ENCODE measurements around the gene MNX1. TPM values are rescaled to one million over a fixed set of nuclear protein-coding genes. Genes with fewer than 3 reads are reported as not detected.

The MNX1 gene
- total and polyA plus RNA-seq, 10 of the 15 experiments (the other 5 are each of a cell fraction or from before 2014, with no cell fraction given), result 0.22 to 2.7 (median 1.3) TPM; not detected in 1

DNA sequence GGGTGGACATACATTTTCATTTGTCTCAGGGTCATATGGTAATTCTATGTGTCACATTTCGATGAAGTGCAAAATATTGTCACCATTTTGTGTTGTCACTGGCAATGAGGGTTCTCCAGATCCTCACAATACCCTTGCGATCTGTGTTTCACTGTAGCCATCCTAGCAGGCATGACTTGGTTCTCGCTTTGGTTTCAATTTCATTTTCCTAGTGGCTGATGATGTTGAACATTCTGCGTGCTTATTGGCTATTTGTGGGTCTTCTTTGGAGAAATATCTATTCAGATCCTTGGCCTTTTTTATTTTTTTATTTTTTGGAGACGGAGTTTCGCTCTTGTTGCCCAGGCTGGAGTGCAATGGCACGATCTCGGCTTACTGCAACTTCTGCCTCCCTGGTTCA is 24.8 kb upstream of the MNX1 start:
- no peak for TF ChIP-seq CREM (IDR thresholded peaks at IDR 0.05; ENCODE audit: low read depth)
- TF ChIP-seq EGR1 (IDR thresholded peaks at IDR 0.05; ENCODE audit: borderline replicate concordance in 1 of 2, low read depth in 2 of 2, low read length in 2 of 2), result no peak
- TF ChIP-seq RUNX3 (IDR thresholded peaks at IDR 0.05; ENCODE audit: low read length), result no peak
- no peak for TF ChIP-seq HDAC2 (IDR thresholded peaks at IDR 0.05)
- TF ChIP-seq, protein P1, sequence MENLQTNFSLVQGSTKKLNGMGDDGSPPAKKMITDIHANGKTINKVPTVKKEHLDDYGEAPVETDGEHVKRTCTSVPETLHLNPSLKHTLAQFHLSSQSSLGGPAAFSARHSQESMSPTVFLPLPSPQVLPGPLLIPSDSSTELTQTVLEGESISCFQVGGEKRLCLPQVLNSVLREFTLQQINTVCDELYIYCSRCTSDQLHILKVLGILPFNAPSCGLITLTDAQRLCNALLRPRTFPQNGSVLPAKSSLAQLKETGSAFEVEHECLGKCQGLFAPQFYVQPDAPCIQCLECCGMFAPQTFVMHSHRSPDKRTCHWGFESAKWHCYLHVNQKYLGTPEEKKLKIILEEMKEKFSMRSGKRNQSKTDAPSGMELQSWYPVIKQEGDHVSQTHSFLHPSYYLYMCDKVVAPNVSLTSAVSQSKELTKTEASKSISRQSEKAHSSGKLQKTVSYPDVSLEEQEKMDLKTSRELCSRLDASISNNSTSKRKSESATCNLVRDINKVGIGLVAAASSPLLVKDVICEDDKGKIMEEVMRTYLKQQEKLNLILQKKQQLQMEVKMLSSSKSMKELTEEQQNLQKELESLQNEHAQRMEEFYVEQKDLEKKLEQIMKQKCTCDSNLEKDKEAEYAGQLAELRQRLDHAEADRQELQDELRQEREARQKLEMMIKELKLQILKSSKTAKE (IDR thresholded peaks at IDR 0.05; ENCODE audit: low read depth, poor library complexity, severe bottlenecking), result no peak
- TF ChIP-seq, protein P2, sequence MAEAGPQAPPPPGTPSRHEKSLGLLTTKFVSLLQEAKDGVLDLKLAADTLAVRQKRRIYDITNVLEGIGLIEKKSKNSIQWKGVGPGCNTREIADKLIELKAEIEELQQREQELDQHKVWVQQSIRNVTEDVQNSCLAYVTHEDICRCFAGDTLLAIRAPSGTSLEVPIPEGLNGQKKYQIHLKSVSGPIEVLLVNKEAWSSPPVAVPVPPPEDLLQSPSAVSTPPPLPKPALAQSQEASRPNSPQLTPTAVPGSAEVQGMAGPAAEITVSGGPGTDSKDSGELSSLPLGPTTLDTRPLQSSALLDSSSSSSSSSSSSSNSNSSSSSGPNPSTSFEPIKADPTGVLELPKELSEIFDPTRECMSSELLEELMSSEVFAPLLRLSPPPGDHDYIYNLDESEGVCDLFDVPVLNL (IDR thresholded peaks at IDR 0.05; ENCODE audit: low read depth, low read length), result no peak
- TF ChIP-seq RFX5 (IDR thresholded peaks at IDR 0.05; ENCODE audit: low read depth, low read length), result no peak
- Histone ChIP-seq H3K27me3 (replicated peaks in 1 of 2; ENCODE audit: control insufficient read depth in 2 of 2, insufficient read depth in 2 of 2, low read length in 1 of 2) (no peaks in the 10 kb centered on the region), H3K4me1 (ENCODE audit: control insufficient read depth, insufficient read depth, low read length) (no peaks in the 10 kb centered on the region), H3K4me2 (ENCODE audit: control insufficient read depth, insufficient read depth) (no peak overlapping the region), H4K20me1 (ENCODE audit: control insufficient read depth, insufficient read depth) (no peaks in the 10 kb centered on the region), H3K9me3 (replicated peaks; ENCODE audit: control insufficient read depth, insufficient read depth, low read length) (no peaks in the 10 kb centered on the region), H3K4me3 (no peak overlapping the region), H3K27ac (ENCODE audit: control insufficient read depth, insufficient read depth) (no peak overlapping the region), H3K36me3 (ENCODE audit: control insufficient read depth in 2 of 2, insufficient read depth in 2 of 2, low read length in 1 of 2) (no peaks in the 10 kb centered on the region), H3K79me2 (ENCODE audit: control insufficient read depth, insufficient read depth, low read length) (no peaks in the 10 kb centered on the region), H3K9ac (ENCODE audit: control insufficient read depth, insufficient read depth, low read length) (no peak overlapping the region), H2AFZ (ENCODE audit: control insufficient read depth, low read depth, low read length) (no peak overlapping the region)
- SMC1A ChIA-PET (ENCODE audit: uncharacterized antibody, unreplicated experiment), result no interaction called here
- ATAC-seq, result no peak
- intact Hi-C loops (cut with micrococcal nuclease; ENCODE audit: unreplicated experiment), result no loop called here
- WGBS (ENCODE audit: insufficient coverage, insufficient replicate concordance, low lambda C conversion rate, missing lambda C conversion rate), result 77% methylated on average over 8 of the region's 8 CpGs
- CTCF ChIA-PET, result no interaction called here
- BruUV-seq (replicated peaks), result no TSS peak
- RAD21 ChIA-PET (ENCODE audit: unreplicated experiment), result no interaction called here
- no peak for FAIRE-seq
- no peak for DNase-seq (ENCODE audit: low read depth, low spot score)
- POLR2A ChIA-PET, result no interaction called here
- in situ Hi-C loops (cut with MboI), result no loop called here
